ENCODE data around the gene ZNF77.

DNA sequence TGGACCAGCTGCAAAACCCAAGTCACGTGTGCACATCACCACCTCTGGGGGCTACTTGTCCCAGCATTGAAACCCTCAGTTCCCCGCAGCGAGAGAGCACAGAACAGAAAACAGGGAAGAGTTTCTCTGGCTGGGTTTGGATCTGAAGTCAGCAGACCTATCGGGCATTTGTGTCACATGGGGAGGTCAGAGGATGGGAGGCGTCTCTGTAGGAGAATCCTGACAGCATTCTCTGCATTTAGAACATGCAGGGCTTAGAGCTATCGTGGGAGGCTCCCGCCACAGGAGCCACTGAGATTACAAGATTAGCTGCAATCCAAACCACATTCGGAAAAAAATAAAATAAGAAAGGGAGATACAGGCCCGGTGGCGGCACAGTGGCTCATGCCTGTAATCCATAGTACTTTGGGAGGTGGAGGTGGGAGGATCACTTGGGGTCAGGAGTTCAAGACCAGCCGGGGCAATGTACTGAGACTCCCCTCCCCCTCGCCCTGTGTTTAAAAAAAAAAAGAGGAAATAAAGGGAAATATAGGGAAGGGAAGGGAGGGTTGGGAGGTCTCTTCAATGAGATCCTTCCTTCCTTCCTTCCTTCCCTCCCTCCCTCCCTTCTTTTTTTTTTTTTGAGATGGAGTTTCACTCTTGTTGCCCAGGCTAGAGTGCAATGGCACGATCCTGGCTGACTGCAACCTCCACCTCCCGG, 29.7 kb upstream of the ZNF77 start:
- TF ChIP-seq POLR2AphosphoS5 (IDR thresholded peaks at IDR 0.05; ENCODE audit: low read depth, low read length) = no peak
- TF ChIP-seq, protein P1, sequence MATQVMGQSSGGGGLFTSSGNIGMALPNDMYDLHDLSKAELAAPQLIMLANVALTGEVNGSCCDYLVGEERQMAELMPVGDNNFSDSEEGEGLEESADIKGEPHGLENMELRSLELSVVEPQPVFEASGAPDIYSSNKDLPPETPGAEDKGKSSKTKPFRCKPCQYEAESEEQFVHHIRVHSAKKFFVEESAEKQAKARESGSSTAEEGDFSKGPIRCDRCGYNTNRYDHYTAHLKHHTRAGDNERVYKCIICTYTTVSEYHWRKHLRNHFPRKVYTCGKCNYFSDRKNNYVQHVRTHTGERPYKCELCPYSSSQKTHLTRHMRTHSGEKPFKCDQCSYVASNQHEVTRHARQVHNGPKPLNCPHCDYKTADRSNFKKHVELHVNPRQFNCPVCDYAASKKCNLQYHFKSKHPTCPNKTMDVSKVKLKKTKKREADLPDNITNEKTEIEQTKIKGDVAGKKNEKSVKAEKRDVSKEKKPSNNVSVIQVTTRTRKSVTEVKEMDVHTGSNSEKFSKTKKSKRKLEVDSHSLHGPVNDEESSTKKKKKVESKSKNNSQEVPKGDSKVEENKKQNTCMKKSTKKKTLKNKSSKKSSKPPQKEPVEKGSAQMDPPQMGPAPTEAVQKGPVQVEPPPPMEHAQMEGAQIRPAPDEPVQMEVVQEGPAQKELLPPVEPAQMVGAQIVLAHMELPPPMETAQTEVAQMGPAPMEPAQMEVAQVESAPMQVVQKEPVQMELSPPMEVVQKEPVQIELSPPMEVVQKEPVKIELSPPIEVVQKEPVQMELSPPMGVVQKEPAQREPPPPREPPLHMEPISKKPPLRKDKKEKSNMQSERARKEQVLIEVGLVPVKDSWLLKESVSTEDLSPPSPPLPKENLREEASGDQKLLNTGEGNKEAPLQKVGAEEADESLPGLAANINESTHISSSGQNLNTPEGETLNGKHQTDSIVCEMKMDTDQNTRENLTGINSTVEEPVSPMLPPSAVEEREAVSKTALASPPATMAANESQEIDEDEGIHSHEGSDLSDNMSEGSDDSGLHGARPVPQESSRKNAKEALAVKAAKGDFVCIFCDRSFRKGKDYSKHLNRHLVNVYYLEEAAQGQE (IDR thresholded peaks at IDR 0.05; ENCODE audit: insufficient read depth in 1 of 2, low read depth in 2 of 2, low read length in 2 of 2) = no peak

All from PFSK-1 (cell line).